ENCODE results near the gene TPK1. TPM values are rescaled to one million over a fixed set of nuclear protein-coding genes. Genes with fewer than 3 reads are reported as not detected.

TPK1 gene
- total and polyA plus RNA-seq, 5 donors = 5.5 to 8.8 (median 7.5) TPM

DNA sequence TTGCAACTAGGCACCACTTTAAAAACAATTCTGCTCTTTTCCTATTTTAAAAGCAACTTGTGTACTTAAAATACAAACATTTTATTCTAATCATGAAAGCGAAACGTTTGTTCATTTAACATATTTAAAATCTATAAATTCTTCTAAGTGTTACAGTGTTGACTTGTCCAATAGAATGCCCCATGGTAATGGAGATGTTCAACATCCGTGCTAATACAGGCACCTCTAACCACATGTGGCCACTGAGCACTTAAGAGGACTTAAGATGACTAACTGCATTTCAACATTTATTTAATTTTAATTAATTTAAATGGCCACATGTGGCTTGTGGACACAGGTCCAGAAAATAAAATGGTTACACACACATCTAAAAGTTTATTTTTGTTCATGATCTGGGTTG is 115.1 kb downstream of the TPK1 start:
- ATAC-seq (no peak), DNase-seq (no peak)
- Histone ChIP-seq H3K27me3 (ENCODE audit: control insufficient read depth, insufficient read depth) (no peaks in the 10 kb centered on the region), H3K4me1 (ENCODE audit: control insufficient read depth, insufficient read depth, low read length) (no peaks in the 10 kb centered on the region), H3K27ac (ENCODE audit: low read length) (no peak overlapping the region), H3K9me3 (ENCODE audit: control insufficient read depth, low read length) (no peaks in the 10 kb centered on the region), H3K4me3 (ENCODE audit: low read length) (no peak overlapping the region)
- intact Hi-C loops (cut with DNase I) = no loop called here
- 87% methylated on average over 3 of the region's 3 CpGs for WGBS

DNA sequence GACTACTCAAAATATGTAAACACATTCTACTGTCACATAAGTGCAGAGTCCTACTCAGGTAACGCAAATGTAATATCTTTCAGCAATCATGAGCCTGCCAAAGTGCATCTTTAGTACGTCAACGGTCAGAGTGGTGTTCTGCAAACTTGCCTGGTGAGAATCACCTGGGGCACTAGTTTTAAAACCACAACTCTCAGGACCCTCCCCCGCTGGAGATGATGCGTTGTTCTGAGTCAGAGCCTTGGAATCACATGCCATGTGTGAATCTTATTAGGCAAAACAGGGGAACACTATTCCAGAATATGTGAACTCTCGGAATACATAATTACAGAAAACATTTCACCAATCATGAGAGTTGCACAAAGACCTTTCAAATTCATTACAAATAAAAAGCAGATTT is 115.7 kb downstream of the TPK1 start:
- Histone ChIP-seq H3K9me3 (ENCODE audit: control insufficient read depth, low read length) (no peaks in the 10 kb centered on the region), H3K4me1 (ENCODE audit: control insufficient read depth, insufficient read depth, low read length) (no peaks in the 10 kb centered on the region), H3K4me3 (ENCODE audit: low read length) (no peak overlapping the region), H3K27ac (ENCODE audit: low read length) (no peak overlapping the region), H3K27me3 (ENCODE audit: control insufficient read depth, insufficient read depth) (no peaks in the 10 kb centered on the region)
- ATAC-seq = no peak
- intact Hi-C loops (cut with DNase I) = no loop called here
- WGBS = 76% methylated on average over 6 of the region's 6 CpGs
- no peak for DNase-seq

DNA sequence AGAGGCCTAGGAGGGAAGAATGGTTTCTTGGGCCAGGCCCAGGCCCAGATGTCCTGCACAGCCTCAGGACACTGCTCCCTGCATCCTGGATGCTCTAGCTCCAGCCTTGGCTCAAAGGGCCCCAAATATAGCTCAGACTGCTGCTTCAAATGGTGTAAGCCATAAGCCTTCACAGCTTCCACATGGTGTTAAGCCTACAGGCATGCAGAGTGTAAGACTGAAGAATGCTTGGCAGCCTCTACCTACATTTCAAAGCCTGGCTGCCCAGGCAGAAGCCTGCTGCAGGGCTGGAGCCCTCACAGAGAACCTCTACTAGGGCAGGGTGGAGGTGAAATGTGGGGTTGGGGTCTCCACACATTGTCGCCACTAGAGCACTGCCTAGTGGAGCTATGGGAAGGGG is 118.1 kb downstream of the TPK1 start:
- no peaks in the 10 kb centered on the region for H3K9me3 ChIP-seq (ENCODE audit: control insufficient read depth, low read length)
- H3K4me3 ChIP-seq (ENCODE audit: low read length) = no peak overlapping the region
- DNase-seq = no peak
- no peaks in the 10 kb centered on the region for H3K27me3 ChIP-seq (ENCODE audit: control insufficient read depth, insufficient read depth)
- ATAC-seq = no peak
- intact Hi-C loops (cut with DNase I) = no loop called here
- 95% methylated on average over 1 of the region's 1 CpG for WGBS
- no peaks in the 10 kb centered on the region for H3K4me1 ChIP-seq (ENCODE audit: control insufficient read depth, insufficient read depth, low read length)
- H3K27ac ChIP-seq (ENCODE audit: low read length) = no peak overlapping the region

DNA sequence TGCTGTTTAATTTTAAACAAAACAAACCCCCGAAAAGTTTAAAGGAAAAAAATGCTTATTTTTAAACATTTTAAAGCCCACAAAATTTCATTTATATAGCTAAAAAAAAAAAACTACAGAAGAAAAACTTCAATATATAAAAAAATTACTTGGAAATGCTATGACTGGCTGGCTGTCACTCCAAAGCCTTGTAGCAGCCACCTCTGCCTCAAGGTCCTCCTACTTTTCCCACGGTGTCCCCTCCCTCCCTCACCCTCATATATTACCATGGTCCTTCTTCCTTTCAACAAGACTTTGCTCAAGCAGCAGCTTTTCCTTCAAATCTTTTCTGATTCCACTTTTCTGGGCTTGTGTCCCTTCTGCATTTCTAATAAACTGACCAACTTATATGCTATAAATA is 122.0 kb downstream of the TPK1 start:
- ATAC-seq (no peak), DNase-seq (no peak)
- intact Hi-C loops (cut with DNase I) = no loop called here
- H3K27me3 ChIP-seq (ENCODE audit: control insufficient read depth, insufficient read depth) = no peaks in the 10 kb centered on the region
- H3K27ac ChIP-seq (ENCODE audit: low read length) = no peak overlapping the region
- no peaks in the 10 kb centered on the region for H3K9me3 ChIP-seq (ENCODE audit: control insufficient read depth, low read length)
- H3K4me3 ChIP-seq (ENCODE audit: low read length) = no peak overlapping the region
- 73% methylated on average over 2 of the region's 2 CpGs for WGBS
- H3K4me1 ChIP-seq (ENCODE audit: control insufficient read depth, insufficient read depth, low read length) = no peaks in the 10 kb centered on the region

DNA sequence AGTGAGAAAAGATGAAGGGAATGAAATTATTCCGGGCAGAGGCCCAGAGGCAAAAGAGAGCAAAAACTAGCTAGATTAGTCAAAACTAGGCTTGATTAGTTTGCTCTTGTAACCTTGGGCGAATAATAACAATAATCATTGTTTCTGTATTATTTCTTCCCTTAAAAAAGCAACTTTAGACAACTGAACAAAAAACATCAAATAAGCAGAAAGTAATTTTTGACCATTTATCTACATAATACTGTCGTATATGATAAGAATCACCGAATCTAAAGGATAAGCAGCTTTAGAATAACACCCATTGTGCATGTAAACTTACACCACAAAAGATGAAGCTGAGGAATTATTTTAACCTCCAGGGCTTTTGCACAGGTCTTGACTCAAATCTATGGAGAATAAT is 125.1 kb downstream of the TPK1 start:
- DNase-seq = no peak
- WGBS = 87% methylated on average over 4 of the region's 4 CpGs
- intact Hi-C loops (cut with DNase I) = no loop called here
- H3K4me3 ChIP-seq (ENCODE audit: low read length) = no peak overlapping the region
- H3K9me3 ChIP-seq (ENCODE audit: control insufficient read depth, low read length) = no peaks in the 10 kb centered on the region
- no peaks in the 10 kb centered on the region for H3K4me1 ChIP-seq (ENCODE audit: control insufficient read depth, insufficient read depth, low read length)
- H3K27me3 ChIP-seq (ENCODE audit: control insufficient read depth, insufficient read depth) = no peaks in the 10 kb centered on the region
- no peak overlapping the region for H3K27ac ChIP-seq (ENCODE audit: low read length)
- no peak for ATAC-seq

DNA sequence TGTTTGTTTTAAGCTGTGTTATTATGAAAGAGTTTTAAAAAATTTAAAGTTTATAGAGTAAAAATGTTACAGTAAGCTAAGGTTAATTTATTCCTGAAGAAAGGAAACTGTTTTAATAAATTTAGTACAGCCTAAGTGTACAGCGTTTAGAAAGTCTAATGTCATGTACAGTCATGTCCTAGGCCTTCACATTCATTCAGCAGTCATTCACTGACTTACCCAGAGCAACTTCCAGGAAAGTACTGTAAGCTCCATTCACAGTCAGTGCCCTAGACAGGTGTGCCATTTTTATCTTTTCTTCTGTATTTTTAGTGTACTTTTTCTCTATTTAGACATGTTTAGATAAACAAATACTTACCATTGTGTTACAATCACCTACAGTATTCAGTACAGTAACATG is 126.8 kb downstream of the TPK1 start:
- DNase-seq = no peak
- intact Hi-C loops (cut with DNase I) = no loop called here

DNA sequence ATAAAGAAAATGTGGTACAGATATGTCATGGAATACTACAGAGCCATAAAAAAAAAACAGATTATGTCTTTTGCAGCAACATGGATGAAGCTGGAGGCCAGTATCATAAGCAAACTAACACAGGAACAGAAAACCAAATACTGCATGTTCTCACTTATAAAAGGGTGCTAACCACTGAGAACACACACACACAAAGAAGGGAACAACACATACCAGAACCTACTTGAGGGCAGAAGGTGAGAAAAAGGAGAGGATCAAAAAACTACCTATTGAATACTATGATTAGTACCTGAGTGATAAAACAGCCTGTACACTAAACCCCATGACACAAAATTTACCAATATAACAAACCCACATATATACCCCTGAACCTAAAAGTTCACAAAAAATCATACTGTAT is 144.6 kb downstream of the TPK1 start:
- Histone ChIP-seq H3K4me1 (ENCODE audit: control insufficient read depth, insufficient read depth, low read length) (no peaks in the 10 kb centered on the region), H3K4me3 (ENCODE audit: low read length) (no peak overlapping the region), H3K9me3 (ENCODE audit: control insufficient read depth, low read length) (no peaks in the 10 kb centered on the region), H3K27ac (ENCODE audit: low read length) (no peak overlapping the region), H3K27me3 (ENCODE audit: control insufficient read depth, insufficient read depth) (no peaks in the 10 kb centered on the region)
- ATAC-seq (no peak), DNase-seq (no peak)
- intact Hi-C loops (cut with DNase I) = no loop called here

More for the DNA sequence above, 126.8 kb downstream of the TPK1 start:
- no peak for ATAC-seq
- H3K9me3 ChIP-seq (ENCODE audit: control insufficient read depth, low read length) = no peaks in the 10 kb centered on the region
- 82% methylated on average over 1 of the region's 1 CpG for WGBS
- H3K4me3 ChIP-seq (ENCODE audit: low read length) = no peak overlapping the region
- no peaks in the 10 kb centered on the region for H3K27me3 ChIP-seq (ENCODE audit: control insufficient read depth, insufficient read depth)
- H3K4me1 ChIP-seq (ENCODE audit: control insufficient read depth, insufficient read depth, low read length) = no peaks in the 10 kb centered on the region
- no peak overlapping the region for H3K27ac ChIP-seq (ENCODE audit: low read length)

DNA sequence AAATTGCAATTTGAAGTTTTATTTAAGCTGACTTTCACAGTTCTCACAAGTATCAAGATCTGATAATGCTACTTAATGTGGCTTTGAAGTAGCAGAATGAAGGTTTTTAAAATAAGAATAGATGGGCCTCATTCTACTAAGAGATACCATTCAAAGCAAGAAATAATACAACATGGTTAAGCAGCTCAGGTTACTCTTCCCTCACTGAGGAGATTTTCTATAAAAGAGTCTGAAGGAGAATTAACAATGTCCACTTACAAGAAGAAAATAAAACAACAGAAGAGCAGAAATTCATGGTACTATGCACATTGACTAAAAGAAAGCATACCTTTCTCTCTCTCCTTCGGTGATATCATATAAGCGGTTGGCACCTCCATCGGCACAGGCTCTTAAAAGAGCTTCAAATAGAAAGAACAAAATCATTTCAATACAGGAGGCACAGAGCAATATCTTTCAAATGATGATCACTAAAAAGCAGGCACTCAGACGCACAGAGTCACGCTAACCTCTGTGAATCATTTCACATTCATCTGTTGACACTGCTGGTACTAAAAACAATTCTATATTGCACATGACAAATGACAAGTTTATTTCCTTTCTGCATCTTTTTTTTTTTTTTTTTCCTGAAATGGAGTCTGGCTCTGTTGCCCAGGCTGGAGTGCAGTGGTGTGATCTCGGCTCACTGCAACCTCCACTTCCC is 153.1 kb downstream of the TPK1 start:
- ATAC-seq (no peak), DNase-seq (no peak)
- intact Hi-C loops (cut with DNase I) = no loop called here
- Histone ChIP-seq H3K27ac (ENCODE audit: low read length) (no peak overlapping the region), H3K4me1 (ENCODE audit: control insufficient read depth, insufficient read depth, low read length) (no peaks in the 10 kb centered on the region), H3K4me3 (ENCODE audit: low read length) (no peak overlapping the region), H3K27me3 (ENCODE audit: control insufficient read depth, insufficient read depth) (no peaks in the 10 kb centered on the region), H3K9me3 (ENCODE audit: control insufficient read depth, low read length) (no peaks in the 10 kb centered on the region)
- 96% methylated on average over 6 of the region's 6 CpGs for WGBS

DNA sequence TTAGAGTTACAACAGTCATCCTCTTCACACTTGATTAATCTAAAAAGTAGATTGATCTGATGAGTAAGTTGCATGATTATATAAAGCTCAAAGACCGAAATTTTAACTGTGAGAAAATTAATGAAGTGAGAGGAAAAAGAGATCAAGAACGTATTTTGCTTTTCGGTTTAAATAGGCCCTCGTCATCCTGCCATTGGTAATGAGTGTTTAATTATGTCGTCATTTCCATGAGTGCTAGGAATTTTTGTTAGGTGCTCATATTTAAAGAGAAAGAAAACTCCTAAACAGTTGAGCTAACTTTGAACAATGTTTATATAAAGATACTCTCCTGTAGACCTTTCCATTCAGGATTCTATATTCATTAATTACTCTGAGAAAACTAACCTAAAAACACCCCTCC is 159.4 kb downstream of the TPK1 start:
- WGBS = 88% methylated on average over 5 of the region's 5 CpGs

DNA sequence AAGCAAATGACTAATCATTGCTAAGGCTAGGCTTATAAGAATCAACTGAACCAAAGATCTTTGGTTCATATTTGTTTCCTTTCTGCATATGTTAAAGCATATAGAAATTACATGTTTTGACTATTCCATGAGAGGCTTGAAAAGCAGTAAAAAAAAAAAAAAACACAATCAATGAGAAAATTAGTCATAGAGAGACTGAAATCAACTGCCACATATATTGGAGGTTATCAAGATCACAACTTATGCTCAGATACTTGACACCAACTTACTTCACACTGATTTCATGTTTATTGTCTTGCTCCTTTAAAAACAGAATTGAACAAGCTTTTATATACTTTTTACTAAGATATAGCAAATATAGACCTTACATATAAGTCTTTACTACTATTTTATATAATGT is 161.3 kb downstream of the TPK1 start:
- H3K27me3 ChIP-seq (ENCODE audit: control insufficient read depth, insufficient read depth) = no peaks in the 10 kb centered on the region
- H3K4me3 ChIP-seq (ENCODE audit: low read length) = no peak overlapping the region
- no peak for DNase-seq
- H3K4me1 ChIP-seq (ENCODE audit: control insufficient read depth, insufficient read depth, low read length) = no peaks in the 10 kb centered on the region
- no peak overlapping the region for H3K27ac ChIP-seq (ENCODE audit: low read length)
- no peak for ATAC-seq
- no peaks in the 10 kb centered on the region for H3K9me3 ChIP-seq (ENCODE audit: control insufficient read depth, low read length)
- intact Hi-C loops (cut with DNase I) = no loop called here

More for the DNA sequence above, 159.4 kb downstream of the TPK1 start:
- ATAC-seq (no peak), DNase-seq (no peak)
- no peaks in the 10 kb centered on the region for H3K27me3 ChIP-seq (ENCODE audit: control insufficient read depth, insufficient read depth)
- H3K27ac ChIP-seq (ENCODE audit: low read length) = no peak overlapping the region
- H3K4me3 ChIP-seq (ENCODE audit: low read length) = no peak overlapping the region
- H3K4me1 ChIP-seq (ENCODE audit: control insufficient read depth, insufficient read depth, low read length) = no peaks in the 10 kb centered on the region
- intact Hi-C loops (cut with DNase I) = no loop called here
- no peaks in the 10 kb centered on the region for H3K9me3 ChIP-seq (ENCODE audit: control insufficient read depth, low read length)

DNA sequence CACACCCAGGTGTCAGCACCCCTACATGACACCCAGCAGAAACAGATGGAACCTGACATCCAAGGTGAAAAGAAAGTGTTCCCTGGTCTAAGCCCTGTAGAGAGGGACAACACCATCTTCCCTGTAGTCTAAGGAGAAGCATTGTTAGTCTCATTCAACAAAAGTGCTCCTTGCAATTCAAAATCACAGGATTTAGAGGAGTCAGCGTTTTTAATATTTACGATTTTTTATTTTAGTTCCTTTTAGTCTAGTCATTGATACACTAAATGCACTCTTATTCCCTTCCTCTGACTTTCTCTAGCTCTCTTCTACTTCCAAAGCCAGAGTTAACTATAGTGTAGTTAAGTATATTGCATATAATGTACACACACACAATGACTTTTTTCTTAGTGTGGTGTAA is 163.0 kb downstream of the TPK1 start:
- H3K4me3 ChIP-seq (ENCODE audit: low read length) = no peak overlapping the region
- DNase-seq (no peak), ATAC-seq (no peak)
- no peaks in the 10 kb centered on the region for H3K9me3 ChIP-seq (ENCODE audit: control insufficient read depth, low read length)
- WGBS = 84% methylated on average over 2 of the region's 2 CpGs
- H3K27me3 ChIP-seq (ENCODE audit: control insufficient read depth, insufficient read depth) = no peaks in the 10 kb centered on the region
- H3K4me1 ChIP-seq (ENCODE audit: control insufficient read depth, insufficient read depth, low read length) = no peaks in the 10 kb centered on the region
- H3K27ac ChIP-seq (ENCODE audit: low read length) = no peak overlapping the region
- intact Hi-C loops (cut with DNase I) = no loop called here

DNA sequence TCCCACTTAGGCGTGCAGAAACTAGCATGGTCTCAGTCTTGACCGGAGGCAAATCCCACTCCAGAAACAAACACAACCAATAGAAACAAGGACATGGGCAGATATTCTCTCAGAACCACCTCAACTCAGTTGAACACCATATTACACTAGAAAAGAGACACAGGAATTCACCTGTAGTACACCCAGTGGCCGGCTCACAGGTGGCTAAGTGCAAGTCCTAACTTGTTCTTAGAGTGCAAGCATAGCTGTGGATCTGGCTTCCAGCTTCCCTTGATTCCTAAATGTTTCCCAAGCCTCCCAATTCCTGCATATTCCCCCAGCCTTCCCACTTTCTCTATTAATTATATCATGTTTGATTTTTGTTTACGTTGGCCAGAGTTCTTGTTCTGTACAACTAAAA is 164.4 kb downstream of the TPK1 start:
- no peak for DNase-seq
- Histone ChIP-seq H3K9me3 (ENCODE audit: control insufficient read depth, low read length) (no peaks in the 10 kb centered on the region), H3K27me3 (ENCODE audit: control insufficient read depth, insufficient read depth) (no peaks in the 10 kb centered on the region), H3K4me3 (ENCODE audit: low read length) (no peak overlapping the region), H3K27ac (ENCODE audit: low read length) (no peak overlapping the region), H3K4me1 (ENCODE audit: control insufficient read depth, insufficient read depth, low read length) (no peaks in the 10 kb centered on the region)
- intact Hi-C loops (cut with DNase I) = no loop called here
- WGBS = 86% methylated on average over 4 of the region's 4 CpGs
- no peak for ATAC-seq
